Astrocyte (in vitro differentiated cells and primary cell): Measurements from ENCODE around the gene ATP2B2.

Source experiments
- CTCF ChIP-seq: IDR thresholded peaks from 2 replicates; pipeline ENCODE4 v1.5.1; 2011; ENCODE audit warnings: low read depth, mild to moderate bottlenecking, inconsistent platforms, low read length, moderate library complexity; ENCODE audit not compliant: insufficient read depth
- EZH2 ChIP-seq: IDR thresholded peaks from 2 replicates; pipeline ENCODE4 v1.6.1; 2012; ENCODE audit warnings: mild to moderate bottlenecking, low read length, inconsistent platforms; ENCODE audit not compliant: insufficient read depth

- TF ChIP-seq CTCF (no peak), EZH2 (no peak)
Measured at GRCh38 chr3:10394491-10395025, 110.8 kb downstream of the ATP2B2 start.
